Astrocyte (in vitro differentiated cells and primary cell): ENCODE measurements around the gene SENP1. TPM values are rescaled to one million over a fixed set of nuclear protein-coding genes. Genes with fewer than 3 reads are reported as not detected.

Experiments
- DNase-seq: peaks from one replicate; pipeline ENCODE4 v3.0.0-alpha.2; 2010; ENCODE audit warnings: low read depth
- FAIRE-seq: peaks from 2 replicates; lab custom pipeline; 2011; peaks lifted over from hg19 to GRCh38; lab: Jason Lieb, UNC
- H2AFZ ChIP-seq: 2 replicates; pipeline ENCODE4 v1.6.0; 2012; ENCODE audit warnings: low read depth, low read length, inconsistent platforms
- H3K27ac ChIP-seq: 2 replicates; pipeline ENCODE4 v1.5.1; 2011; ENCODE audit warnings: low read depth, low read length, inconsistent platforms
- H3K27me3 ChIP-seq: 2 replicates; pipeline ENCODE4 v1.6.0; 2011; ENCODE audit warnings: low read length, inconsistent platforms; ENCODE audit not compliant: insufficient read depth
- H3K36me3 ChIP-seq: 2 replicates; pipeline ENCODE4 v1.5.1; 2011; ENCODE audit warnings: low read length, inconsistent platforms; ENCODE audit not compliant: insufficient read depth
- H3K4me1 ChIP-seq: 2 replicates; pipeline ENCODE4 v1.5.1; 2011; ENCODE audit warnings: low read length, inconsistent platforms; ENCODE audit not compliant: insufficient read depth
- H3K4me2 ChIP-seq: 2 replicates; pipeline ENCODE4 v1.6.0; 2012; ENCODE audit warnings: low read length, inconsistent platforms
- H3K4me3 ChIP-seq: 2 replicates; pipeline ENCODE4 v1.5.1; 2011; ENCODE audit warnings: low read depth, mild to moderate bottlenecking, low read length, inconsistent platforms; ENCODE audit not compliant: insufficient read depth
- H3K79me2 ChIP-seq: 2 replicates; pipeline ENCODE4 v1.6.0; 2012; ENCODE audit warnings: mild to moderate bottlenecking, low read length, inconsistent platforms; ENCODE audit not compliant: insufficient read depth
- H3K9ac ChIP-seq: 2 replicates; pipeline ENCODE4 v1.6.0; 2012; ENCODE audit warnings: mild to moderate bottlenecking, low read length, inconsistent platforms
- H3K9me3 ChIP-seq: 2 replicates; pipeline ENCODE4 v1.5.1; 2012; ENCODE audit warnings: low read depth, mild to moderate bottlenecking, low read length, inconsistent platforms; ENCODE audit not compliant: insufficient read depth
- H4K20me1 ChIP-seq: 2 replicates; pipeline ENCODE4 v1.6.0; 2012; ENCODE audit warnings: low read length, inconsistent platforms; ENCODE audit not compliant: insufficient read depth
- H3K27ac Mint-ChIP-seq: one replicate; pipeline ENCODE4 v1.8.0; 2021; ENCODE audit warnings: mild to moderate bottlenecking, mixed read lengths; ENCODE audit not compliant: unreplicated experiment
- H3K27me3 Mint-ChIP-seq: one replicate; pipeline ENCODE4 v1.8.0; 2021; ENCODE audit warnings: low read depth, mixed read lengths; ENCODE audit not compliant: unreplicated experiment
- H3K36me3 Mint-ChIP-seq: one replicate; pipeline ENCODE4 v1.8.0; 2021; ENCODE audit warnings: low read depth, mixed read lengths; ENCODE audit not compliant: unreplicated experiment
- H3K4me1 Mint-ChIP-seq: one replicate; pipeline ENCODE4 v1.8.0; 2021; ENCODE audit warnings: low read depth, mixed read lengths; ENCODE audit not compliant: unreplicated experiment
- H3K4me3 Mint-ChIP-seq: one replicate; pipeline ENCODE4 v1.8.0; 2021; ENCODE audit warnings: mild to moderate bottlenecking, moderate library complexity, mixed read lengths; ENCODE audit not compliant: unreplicated experiment
- H3K9me3 Mint-ChIP-seq: one replicate; pipeline ENCODE4 v1.8.0; 2021; ENCODE audit warnings: mild to moderate bottlenecking, mixed read lengths; ENCODE audit not compliant: unreplicated experiment
- CTCF ChIP-seq: IDR thresholded peaks from 2 replicates; pipeline ENCODE4 v1.5.1; 2011; ENCODE audit warnings: low read depth, mild to moderate bottlenecking, inconsistent platforms, low read length, moderate library complexity; ENCODE audit not compliant: insufficient read depth
- EZH2 ChIP-seq: IDR thresholded peaks from 2 replicates; pipeline ENCODE4 v1.6.1; 2012; ENCODE audit warnings: mild to moderate bottlenecking, low read length, inconsistent platforms; ENCODE audit not compliant: insufficient read depth
- total RNA-seq: library from RNA; stranded (reverse); gene quantifications from 2 replicates; pipeline ENCODE4 v1.2.1, GENCODE V29; 2021

The SENP1 gene
- total RNA-seq, 1 donor from 2014 or later = 13.6 TPM

- Histone ChIP-seq H3K9me3 (no peaks in the 10 kb centered on the region), H3K4me2 (no peak overlapping the region), H3K27me3 (peaks cover 3% of the 10 kb centered on the region), H2AFZ (no peak overlapping the region), H3K4me3 (no peak overlapping the region), H3K27ac (no peak overlapping the region), H3K4me1 (peaks cover 5% of the 10 kb centered on the region), H3K36me3 (peaks cover 31% of the 10 kb centered on the region), H4K20me1 (peaks cover 17% of the 10 kb centered on the region), H3K9ac (no peak overlapping the region), H3K79me2 (peaks cover 27% of the 10 kb centered on the region)
- no peak for FAIRE-seq
- TF ChIP-seq CTCF (no peak), EZH2 (no peak)
- Mint-ChIP-seq H3K36me3 (peaks cover 4% of the 10 kb centered on the region), H3K27me3 (no peaks in the 10 kb centered on the region), H3K9me3 (no peaks in the 10 kb centered on the region), H3K4me1 (peaks cover 10% of the 10 kb centered on the region), H3K4me3 (no peak overlapping the region), H3K27ac (no peak overlapping the region)
- no peak for DNase-seq
These were observed 16.4 kb upstream of the SENP1 start for GRCh38 chr12:48122065-48122834.

GRCh38 chr12:48121522-48121921 is 15.6 kb upstream of the SENP1 start:
- H2AFZ ChIP-seq = no peak overlapping the region
- no peaks in the 10 kb centered on the region for H3K9me3 ChIP-seq
- H3K27ac Mint-ChIP-seq = no peak overlapping the region
- peaks cover 3% of the 10 kb centered on the region for H3K27me3 ChIP-seq
- H3K79me2 ChIP-seq = peaks cover 27% of the 10 kb centered on the region
- TF ChIP-seq CTCF (no peak), EZH2 (no peak)
- H3K27me3 Mint-ChIP-seq = no peaks in the 10 kb centered on the region
- H3K4me1 Mint-ChIP-seq = peaks cover 10% of the 10 kb centered on the region
- peaks cover 5% of the 10 kb centered on the region for H3K4me1 ChIP-seq
- no peak overlapping the region for H3K27ac ChIP-seq
- H3K9me3 Mint-ChIP-seq = no peaks in the 10 kb centered on the region
- no peak overlapping the region for H3K4me3 Mint-ChIP-seq
- H3K4me3 ChIP-seq = no peak overlapping the region
- no peak for DNase-seq
- peaks cover 2% of the 10 kb centered on the region for H3K36me3 Mint-ChIP-seq
- no peak for FAIRE-seq
- H3K9ac ChIP-seq = no peak overlapping the region
- no peak overlapping the region for H3K4me2 ChIP-seq
- peaks cover 25% of the 10 kb centered on the region for H3K36me3 ChIP-seq
- peaks cover 10% of the 10 kb centered on the region for H4K20me1 ChIP-seq

GRCh38 chr12:48119834-48120195 is 13.9 kb upstream of the SENP1 start:
- Histone ChIP-seq H3K4me2 (peak overlapping the region; percentile 87), H3K4me1 (peaks cover 5% of the 10 kb centered on the region), H3K27me3 (peaks cover 3% of the 10 kb centered on the region), H3K4me3 (peak overlapping the region; percentile 91), H2AFZ (peak overlapping the region; percentile 94), H3K9ac (peak overlapping the region; percentile 86), H4K20me1 (peaks cover 8% of the 10 kb centered on the region), H3K9me3 (no peaks in the 10 kb centered on the region), H3K79me2 (peaks cover 27% of the 10 kb centered on the region), H3K36me3 (peaks cover 19% of the 10 kb centered on the region), H3K27ac (peak overlapping the region; percentile 58)
- Mint-ChIP-seq H3K27ac (peak overlapping the region; percentile 77), H3K9me3 (no peaks in the 10 kb centered on the region), H3K4me1 (peaks cover 10% of the 10 kb centered on the region), H3K36me3 (no peaks in the 10 kb centered on the region), H3K4me3 (peak overlapping the region; percentile 98), H3K27me3 (peaks cover 5% of the 10 kb centered on the region)
- TF ChIP-seq EZH2 = no peak
- TF ChIP-seq CTCF = no peak
- no peak for FAIRE-seq
- DNase-seq = peak; percentile 22
